ENCODE results near the gene THPO. TPM values are rescaled to one million over a fixed set of nuclear protein-coding genes. Genes with fewer than 3 reads are reported as not detected.

Gene THPO
- total and polyA plus RNA-seq, 2 donors (not counting 3 experiments of a cell fraction or from before 2014, with no cell fraction given), result 0.08 TPM; not detected in 1

DNA sequence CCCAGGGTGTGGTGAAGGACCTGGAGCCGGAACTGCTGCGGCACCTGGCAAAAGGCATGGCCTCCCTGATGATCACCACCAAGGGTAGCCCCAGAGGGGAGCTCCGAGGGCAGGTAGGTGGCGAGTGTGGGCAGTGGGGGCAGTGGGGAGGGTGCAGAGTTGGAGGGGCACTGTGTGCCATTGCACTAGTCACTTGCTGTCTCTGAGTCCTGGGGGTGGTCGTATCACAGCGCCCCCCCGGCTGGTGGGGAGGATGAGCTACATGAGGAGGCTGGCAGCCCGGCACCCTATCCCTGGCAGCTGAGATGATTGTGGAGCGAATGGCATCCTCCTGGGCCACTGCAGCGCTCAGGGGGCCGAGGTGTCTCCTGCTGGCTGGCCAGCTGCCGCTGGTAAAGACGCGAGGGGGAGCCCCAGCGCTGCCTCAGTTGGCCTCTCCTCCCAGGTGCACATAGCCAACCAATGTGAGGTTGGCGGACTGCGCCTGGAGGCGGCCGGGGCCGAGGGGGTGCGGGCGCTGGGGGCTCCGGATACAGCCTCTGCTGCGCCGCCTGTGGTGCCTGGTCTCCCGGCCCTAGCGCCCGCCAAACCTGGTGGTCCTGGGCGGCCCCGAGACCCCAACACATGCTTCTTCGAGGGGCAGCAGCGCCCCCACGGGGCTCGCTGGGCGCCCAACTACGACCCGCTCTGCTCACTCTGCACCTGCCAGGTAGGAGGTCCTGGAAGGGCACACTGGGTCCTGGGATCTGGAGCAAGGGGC, 8.2 kb upstream of the THPO start:
- Histone ChIP-seq H3K4me2 (ENCODE audit: insufficient read depth, low read length) (no peak overlapping the region), H3K9ac (replicated peaks; ENCODE audit: extremely low read depth, insufficient read depth, low read length) (no peak overlapping the region), H3K9me1 (replicated peaks; ENCODE audit: control insufficient read depth, extremely low read depth, insufficient read depth, low read length) (no peaks in the 10 kb centered on the region), H3K79me2 (ENCODE audit: control insufficient read depth, insufficient read depth, low read length) (no peaks in the 10 kb centered on the region), H3K27me3 (ENCODE audit: control insufficient read depth in 2 of 2, insufficient read depth in 2 of 2, low read length in 2 of 2) (peaks cover 23 to 27% of the 10 kb centered on the region in 2 experiments), H3K4me1 (ENCODE audit: control insufficient read depth, extremely low read depth, insufficient read depth, low read length) (peaks cover 3% of the 10 kb centered on the region), H3K36me3 (ENCODE audit: control insufficient read depth in 2 of 2, extremely low read depth in 1 of 2, insufficient read depth in 2 of 2, low read length in 2 of 2) (no peaks in the 10 kb centered on the region), H3K9me3 (replicated peaks; ENCODE audit: control insufficient read depth, insufficient read depth, low read length) (no peaks in the 10 kb centered on the region), H3K4me3 (replicated peaks in 1 of 3; ENCODE audit: insufficient read depth in 1 of 3, low read depth in 1 of 3, low read length in 3 of 3) (no peak overlapping the region), H2AFZ (ENCODE audit: low read depth, low read length) (no peak overlapping the region), H4K20me1 (replicated peaks; ENCODE audit: control insufficient read depth, extremely low read depth, insufficient read depth, low read length) (no peaks in the 10 kb centered on the region), H3K27ac (ENCODE audit: insufficient read depth, low read depth, low read length) (no peak overlapping the region)
- BruUV-seq (replicated peaks), result no TSS peak
- no peak for TF ChIP-seq FOS (IDR thresholded peaks at IDR 0.05; ENCODE audit: borderline replicate concordance, insufficient read depth, low read length)
- no peak for TF ChIP-seq GATA2 (IDR thresholded peaks at IDR 0.05; ENCODE audit: insufficient read depth, insufficient read length, low read depth, low read length)
- no peak for TF ChIP-seq POLR2AphosphoS5 (IDR thresholded peaks at IDR 0.05; ENCODE audit: insufficient read depth, low read depth, low read length)
- dilution Hi-C loops (cut with MboI; ENCODE audit: extremely low pct_ligation_motif_present, low sequenced_read_pairs) (no loop called here), intact Hi-C loops (cut with micrococcal nuclease) (no loop called here)
- FAIRE-seq (no peak), DNase-seq (ENCODE audit: low read depth, low spot score) (no peak)
- CTCF ChIA-PET, result interaction anchor here (1.0 to 6.9 kb wide), 5 partner anchors 11 to 161 kb away, joined by 3 to 52 read pairs (median 6); no protein-coding TSS in a partner anchor
- POLR2A ChIA-PET, result no interaction called here

DNA sequence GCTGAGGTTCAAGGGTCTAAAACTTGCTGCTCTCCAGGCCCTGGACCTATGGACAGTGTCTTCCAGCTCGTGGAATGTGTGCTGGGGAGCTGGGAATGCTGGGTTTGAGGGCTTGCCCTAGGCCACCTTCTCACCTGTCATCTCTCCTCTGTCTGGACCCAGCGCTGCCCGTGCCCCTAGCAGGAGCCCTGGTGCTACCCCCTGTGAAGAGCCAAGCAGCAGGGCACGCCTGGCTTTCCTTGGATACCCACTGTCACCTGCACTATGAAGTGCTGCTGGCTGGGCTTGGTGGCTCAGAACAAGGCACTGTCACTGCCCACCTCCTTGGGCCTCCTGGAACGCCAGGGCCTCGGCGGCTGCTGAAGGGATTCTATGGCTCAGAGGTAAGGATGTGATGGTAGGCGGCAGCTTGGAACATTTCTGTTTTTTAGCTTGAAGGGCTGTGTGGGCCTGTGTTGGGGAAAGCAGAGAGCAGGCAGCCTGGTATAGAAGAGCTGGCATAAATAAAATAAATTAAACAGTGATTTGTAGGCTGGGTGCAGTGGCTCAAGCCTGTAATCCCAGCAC, 6.9 kb upstream of the THPO start:
- POLR2A ChIA-PET, result no interaction called here
- no peak overlapping the region for H3K27ac ChIP-seq (ENCODE audit: insufficient read depth, low read depth, low read length)
- no peak overlapping the region for H3K9ac ChIP-seq (replicated peaks; ENCODE audit: extremely low read depth, insufficient read depth, low read length)
- DNase-seq (ENCODE audit: low read depth, low spot score) (no peak), FAIRE-seq (no peak)
- BruUV-seq (replicated peaks), result no TSS peak
- no peak overlapping the region for H2AFZ ChIP-seq (ENCODE audit: low read depth, low read length)
- no peaks in the 10 kb centered on the region for H3K9me3 ChIP-seq (replicated peaks; ENCODE audit: control insufficient read depth, insufficient read depth, low read length)
- H3K79me2 ChIP-seq (ENCODE audit: control insufficient read depth, insufficient read depth, low read length), result no peaks in the 10 kb centered on the region
- TF ChIP-seq GATA2 (IDR thresholded peaks at IDR 0.05; ENCODE audit: insufficient read depth, insufficient read length, low read depth, low read length) (no peak), FOS (IDR thresholded peaks at IDR 0.05; ENCODE audit: borderline replicate concordance, insufficient read depth, low read length) (no peak), EZH2 (IDR thresholded peaks at IDR 0.05; ENCODE audit: borderline replicate concordance, low read depth, low read length, severe bottlenecking) (no peak)
- H3K9me1 ChIP-seq (replicated peaks; ENCODE audit: control insufficient read depth, extremely low read depth, insufficient read depth, low read length), result no peaks in the 10 kb centered on the region
- no peak overlapping the region for H3K4me2 ChIP-seq (ENCODE audit: insufficient read depth, low read length)
- dilution Hi-C loops (cut with MboI; ENCODE audit: extremely low pct_ligation_motif_present, low sequenced_read_pairs) (no loop called here), intact Hi-C loops (cut with micrococcal nuclease) (loop anchor here (5.0 kb wide), 1 partner anchor 363 kb away; no protein-coding TSS in a partner anchor)
- peaks cover 26 to 31% of the 10 kb centered on the region in 2 experiments for H3K27me3 ChIP-seq (ENCODE audit: control insufficient read depth in 2 of 2, insufficient read depth in 2 of 2, low read length in 2 of 2)
- no peaks in the 10 kb centered on the region for H4K20me1 ChIP-seq (replicated peaks; ENCODE audit: control insufficient read depth, extremely low read depth, insufficient read depth, low read length)
- no peaks in the 10 kb centered on the region for H3K36me3 ChIP-seq (ENCODE audit: control insufficient read depth in 2 of 2, extremely low read depth in 1 of 2, insufficient read depth in 2 of 2, low read length in 2 of 2)
- no peak overlapping the region for H3K4me3 ChIP-seq (replicated peaks in 1 of 3; ENCODE audit: insufficient read depth in 1 of 3, low read depth in 1 of 3, low read length in 3 of 3)
- peaks cover 10% of the 10 kb centered on the region for H3K4me1 ChIP-seq (ENCODE audit: control insufficient read depth, extremely low read depth, insufficient read depth, low read length)
- CTCF ChIA-PET, result interaction anchor here (1.0 to 6.9 kb wide), 8 partner anchors 10 to 402 kb away, joined by 3 to 52 read pairs (median 6); no protein-coding TSS in a partner anchor

Measured in endothelial cell of umbilical vein (primary cell).